AG09309 (cell line): Measurements from ENCODE around the gene S100P.

Source experiments
- DNase-seq: peaks from one replicate; pipeline ENCODE4 v3.0.0-alpha.2; 2010; ENCODE audit warnings: low read depth
- H3K4me3 ChIP-seq: 2 replicates; pipeline ENCODE4 v1.5.1; 2011; ENCODE audit warnings: mild to moderate bottlenecking, low read depth, low read length, moderate library complexity; ENCODE audit not compliant: control insufficient read depth
- CTCF ChIP-seq: IDR thresholded peaks from 2 replicates; pipeline ENCODE4 v1.5.1; 2011; ENCODE audit warnings: mild to moderate bottlenecking, low read depth, low read length, inconsistent platforms; ENCODE audit not compliant: insufficient read depth, control insufficient read depth; ENCODE audit errors: missing control alignments

S100P gene

GRCh38 chr4:6684656-6685055, 9.0 kb upstream of the S100P start:
- no peak for TF ChIP-seq CTCF
- H3K4me3 ChIP-seq = no peak overlapping the region
- no peak for DNase-seq

GRCh38 chr4:6686104-6686787, 7.4 kb upstream of the S100P start:
- TF ChIP-seq CTCF = no peak

GRCh38 chr4:6687947-6688878, 5.5 kb upstream of the S100P start:
- TF ChIP-seq CTCF = no peak
- no peak overlapping the region for H3K4me3 ChIP-seq
- no peak for DNase-seq

More at GRCh38 chr4:6686104-6686787, 7.4 kb upstream of the S100P start:
- H3K4me3 ChIP-seq = no peak overlapping the region
- DNase-seq = no peak

- no peak overlapping the region for H3K4me3 ChIP-seq
- peak; percentile 31 for TF ChIP-seq CTCF
- DNase-seq = peak; percentile 78
Measured at GRCh38 chr4:6688879-6689505, 4.7 kb upstream of the S100P start.

- no peak for TF ChIP-seq CTCF
- DNase-seq = no peak
- no peak overlapping the region for H3K4me3 ChIP-seq
Measured at GRCh38 chr4:6689506-6689960, 4.1 kb upstream of the S100P start.

- DNase-seq = no peak
- TF ChIP-seq CTCF = no peak
- H3K4me3 ChIP-seq = no peak overlapping the region
Measured at GRCh38 chr4:6692379-6692778, 1.3 kb upstream of the S100P start.
